Jurkat, Clone E6-1 (cell line): ENCODE data around the gene FZD8.

ENCODE experiments used
- DNase-seq: peaks from one replicate; pipeline ENCODE4 v3.0.0-alpha.2; 2011; ENCODE audit warnings: low read depth, low spot score
- H3K4me3 ChIP-seq: 2 replicates; pipeline ENCODE4 v1.5.1; 2011; ENCODE audit warnings: mild to moderate bottlenecking, low read length, control low read depth, moderate library complexity

The FZD8 gene

GRCh38 chr10:35612385-35613106 is 29.6 kb downstream of the FZD8 start:
- no peak overlapping the region for H3K4me3 ChIP-seq
- no peak for DNase-seq

DNA sequence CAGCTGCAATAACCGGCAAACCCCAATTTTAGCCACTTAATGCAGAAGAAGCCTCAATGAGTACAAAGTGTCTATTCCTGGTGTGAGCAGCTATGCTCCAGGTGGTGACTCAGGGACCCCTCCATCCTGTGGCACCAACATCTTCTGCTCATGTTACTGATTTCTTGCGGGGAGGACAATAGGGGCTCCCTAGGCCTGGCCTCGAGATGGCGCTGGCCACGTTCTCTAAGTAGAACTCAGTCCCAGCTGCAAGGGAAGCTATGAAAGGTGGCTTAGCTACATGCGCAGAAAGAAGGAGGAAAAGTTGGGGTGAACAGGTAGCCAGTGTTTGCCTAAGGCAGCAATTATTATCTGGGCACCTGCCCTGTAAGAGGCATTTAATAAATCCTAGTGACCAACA is 30.3 kb downstream of the FZD8 start:
- no peak for DNase-seq

GRCh38 chr10:35608328-35608672 is 33.8 kb downstream of the FZD8 start:
- no peak for DNase-seq
- H3K4me3 ChIP-seq, result no peak overlapping the region

More for the DNA sequence above, 30.3 kb downstream of the FZD8 start:
- no peak overlapping the region for H3K4me3 ChIP-seq

DNA sequence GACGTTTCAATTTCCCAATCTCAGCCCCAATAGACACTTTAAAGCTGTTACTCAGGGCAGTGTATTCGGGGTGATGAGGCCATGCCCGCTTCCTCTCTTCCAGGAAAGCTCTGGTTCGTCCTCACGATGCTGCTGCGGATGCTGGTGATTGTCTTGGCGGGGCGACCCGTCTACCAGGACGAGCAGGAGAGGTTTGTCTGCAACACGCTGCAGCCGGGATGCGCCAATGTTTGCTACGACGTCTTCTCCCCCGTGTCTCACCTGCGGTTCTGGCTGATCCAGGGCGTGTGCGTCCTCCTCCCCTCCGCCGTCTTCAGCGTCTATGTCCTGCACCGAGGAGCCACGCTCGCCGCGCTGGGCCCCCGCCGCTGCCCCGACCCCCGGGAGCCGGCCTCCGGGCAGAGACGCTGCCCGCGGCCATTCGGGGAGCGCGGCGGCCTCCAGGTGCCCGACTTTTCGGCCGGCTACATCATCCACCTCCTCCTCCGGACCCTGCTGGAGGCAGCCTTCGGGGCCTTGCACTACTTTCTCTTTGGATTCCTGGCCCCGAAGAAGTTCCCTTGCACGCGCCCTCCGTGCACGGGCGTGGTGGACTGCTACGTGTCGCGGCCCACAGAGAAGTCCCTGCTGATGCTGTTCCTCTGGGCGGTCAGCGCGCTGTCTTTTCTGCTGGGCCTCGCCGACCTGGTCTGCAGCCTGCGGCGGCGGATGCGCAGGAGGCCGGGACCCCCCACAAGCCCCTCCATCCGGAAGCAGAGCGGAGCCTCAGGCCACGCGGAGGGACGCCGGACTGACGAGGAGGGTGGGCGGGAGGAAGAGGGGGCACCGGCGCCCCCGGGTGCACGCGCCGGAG is 34.4 kb downstream of the FZD8 start:
- DNase-seq, result no peak
- H3K4me3 ChIP-seq, result no peak overlapping the region

DNA sequence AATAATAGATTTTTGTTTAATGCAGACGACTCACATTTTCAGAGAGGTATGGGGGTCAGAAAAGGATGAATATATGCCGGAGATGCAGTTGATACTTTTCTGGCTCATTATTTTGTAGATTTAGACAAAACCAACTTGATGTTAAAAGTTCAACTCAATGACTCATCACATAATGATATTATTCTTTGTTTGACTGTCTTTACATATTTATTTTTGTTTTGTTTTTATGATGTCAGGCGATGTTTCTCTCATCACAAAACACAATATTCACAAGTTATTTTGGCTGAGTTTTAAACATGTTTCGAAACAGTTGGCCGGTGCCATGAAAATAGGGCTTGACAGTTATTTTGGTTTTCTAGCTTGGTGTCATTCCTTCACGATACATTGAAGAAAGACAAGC is 35.7 kb downstream of the FZD8 start:
- DNase-seq, result no peak

DNA sequence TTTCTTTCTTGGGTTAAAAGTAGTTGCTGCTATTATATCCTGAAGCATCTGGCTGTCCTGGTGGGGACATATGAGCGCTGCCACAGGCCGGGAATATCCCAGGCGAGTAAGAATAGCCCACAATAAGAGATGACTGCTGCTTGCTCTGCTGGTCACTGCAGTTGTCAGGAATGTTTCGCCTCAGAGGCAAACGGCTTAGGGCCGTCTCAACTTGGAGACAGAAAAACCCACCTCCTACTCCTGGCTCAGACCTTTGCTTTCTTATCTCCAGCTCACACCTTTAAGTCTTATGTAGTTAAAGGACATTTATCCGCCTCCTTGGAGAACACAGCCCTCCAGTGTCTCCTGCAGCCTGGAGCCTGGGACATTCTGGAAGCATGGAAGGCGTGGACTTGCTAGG is 36.9 kb downstream of the FZD8 start, which contains the start of gene GJD4:
GJD4 (plus strand) TSS at position 151 of the 400 bp plus-strand sequence; CDS start at position 378, 227 bp downstream.
- H3K4me3 ChIP-seq, result no peak within 1 kb of the TSS
- no peak for DNase-seq

More for the DNA sequence above, 35.7 kb downstream of the FZD8 start:
- H3K4me3 ChIP-seq, result no peak overlapping the region

DNA sequence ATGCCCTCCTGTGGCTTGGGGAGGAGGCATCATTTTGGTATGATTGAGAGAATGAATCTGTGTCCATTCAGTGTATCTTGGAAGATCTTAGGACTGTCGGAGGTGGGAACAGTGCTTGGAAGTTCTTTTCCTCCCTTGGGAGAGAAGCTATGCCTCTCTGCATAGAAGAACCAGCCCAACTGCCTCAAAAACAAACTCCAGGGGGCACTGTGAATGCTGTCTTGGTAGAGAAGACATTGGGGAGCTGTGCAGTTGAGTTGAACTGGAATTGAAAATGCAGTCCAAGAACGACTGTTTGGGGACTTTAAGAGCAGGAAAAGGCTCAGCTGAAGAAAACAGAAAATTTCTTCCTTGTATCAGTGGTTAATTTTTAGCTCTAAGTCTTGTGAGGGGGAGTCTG is 41.9 kb downstream of the FZD8 start:
- H3K4me3 ChIP-seq, result no peak overlapping the region
- no peak for DNase-seq

GRCh38 chr10:35598379-35598778 is 43.7 kb downstream of the FZD8 start:
- H3K4me3 ChIP-seq, result no peak overlapping the region
- no peak for DNase-seq

DNA sequence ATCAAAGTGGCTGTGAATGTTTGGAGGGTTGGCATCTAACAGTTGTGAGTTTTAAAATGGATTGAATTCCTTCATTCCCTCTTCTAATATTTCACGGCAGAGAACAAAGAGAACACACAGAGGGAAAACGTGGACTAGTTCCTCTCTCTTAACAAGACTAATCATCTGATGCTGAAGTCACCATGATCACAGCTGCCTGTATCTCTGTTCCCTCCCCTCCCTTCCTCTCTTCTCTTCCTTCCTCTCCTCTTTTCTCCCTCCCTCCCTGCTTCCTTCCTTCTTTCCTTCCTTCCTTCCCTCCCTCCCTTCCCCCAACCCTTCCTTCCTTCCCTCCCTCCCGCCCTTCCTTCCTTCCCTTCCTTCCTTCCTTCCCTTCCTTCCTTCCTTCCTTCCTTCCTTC is 47.0 kb downstream of the FZD8 start:
- no peak overlapping the region for H3K4me3 ChIP-seq
- DNase-seq, result no peak

DNA sequence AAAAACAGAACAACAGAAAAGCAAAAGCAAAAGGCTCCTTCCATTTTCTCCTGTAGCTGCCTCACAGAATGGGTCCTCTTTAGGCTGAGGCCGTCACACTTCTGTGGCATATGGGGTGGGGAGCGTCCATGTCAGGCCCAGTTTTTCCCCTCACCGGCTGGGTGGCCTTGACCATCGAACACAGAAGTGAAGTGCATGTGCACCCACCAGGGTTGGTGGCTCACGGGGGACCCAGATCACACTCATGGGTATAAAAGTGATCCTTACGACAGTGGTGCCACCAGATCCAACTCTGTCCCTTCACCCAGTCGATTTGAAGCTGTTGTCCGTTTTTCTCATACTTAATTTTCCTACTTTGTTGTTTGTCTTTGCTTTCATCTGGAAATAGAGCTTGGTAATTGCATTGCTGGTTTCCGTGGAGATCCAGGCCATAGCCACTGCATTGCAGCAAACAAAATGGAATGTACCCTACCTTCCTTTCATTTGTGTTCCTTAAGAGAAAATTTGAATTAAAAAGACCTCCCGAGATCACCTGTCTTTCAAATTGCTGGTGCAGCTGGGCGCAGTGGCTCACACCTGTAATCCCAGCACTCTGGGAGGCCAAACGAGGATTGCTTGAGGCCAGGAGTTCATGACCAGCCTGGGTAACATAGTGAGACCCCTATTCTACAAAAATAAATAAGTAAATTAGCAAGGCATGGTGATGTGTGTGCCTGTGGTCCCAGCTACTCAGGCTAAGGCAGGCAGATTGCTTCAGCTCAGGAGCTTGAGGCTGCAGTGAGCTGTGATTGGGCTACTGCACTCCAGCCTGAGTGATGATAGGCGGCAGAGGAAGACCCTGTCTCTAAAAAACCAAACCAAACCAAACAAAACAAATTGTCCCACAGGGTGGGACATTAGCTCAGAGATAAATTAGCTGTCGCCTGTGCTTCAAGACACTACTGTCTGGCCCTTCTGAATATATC is 47.7 kb downstream of the FZD8 start:
- no peak for DNase-seq
- H3K4me3 ChIP-seq, result no peak overlapping the region

DNA sequence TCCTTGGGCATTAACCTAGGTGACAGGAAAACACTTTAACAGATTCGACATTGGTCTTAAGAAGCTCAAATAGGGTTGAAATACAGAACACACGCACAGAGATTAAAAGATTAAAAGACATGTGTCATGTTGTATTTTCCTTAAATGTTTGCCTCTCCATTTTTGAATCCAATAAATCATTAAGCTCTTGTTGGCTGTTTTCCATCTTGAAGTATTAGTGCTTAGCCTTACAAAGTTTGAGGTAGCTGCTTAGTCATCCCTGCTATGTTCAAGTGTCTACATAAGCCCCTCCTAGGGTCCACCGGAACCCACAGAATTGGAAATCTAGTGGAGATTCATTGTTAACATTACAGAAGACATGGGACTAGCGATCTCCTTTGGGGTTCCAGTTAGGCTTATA is 49.7 kb downstream of the FZD8 start:
- no peak for DNase-seq
- no peak overlapping the region for H3K4me3 ChIP-seq

- no peak for DNase-seq
- H3K4me3 ChIP-seq, result no peak overlapping the region
These were observed 53.3 kb downstream of the FZD8 start for GRCh38 chr10:35588836-35589235.
